GM21423 (cell line): Measurements from ENCODE around the gene MN1.

Experiments
- ATAC-seq: cut with Tn5 transposase; IDR thresholded peaks from one replicate; pipeline ENCODE4 v1.9.1; 2021; ENCODE audit warnings: mild to moderate bottlenecking, moderate library complexity; ENCODE audit not compliant: unreplicated experiment

The MN1 gene

DNA sequence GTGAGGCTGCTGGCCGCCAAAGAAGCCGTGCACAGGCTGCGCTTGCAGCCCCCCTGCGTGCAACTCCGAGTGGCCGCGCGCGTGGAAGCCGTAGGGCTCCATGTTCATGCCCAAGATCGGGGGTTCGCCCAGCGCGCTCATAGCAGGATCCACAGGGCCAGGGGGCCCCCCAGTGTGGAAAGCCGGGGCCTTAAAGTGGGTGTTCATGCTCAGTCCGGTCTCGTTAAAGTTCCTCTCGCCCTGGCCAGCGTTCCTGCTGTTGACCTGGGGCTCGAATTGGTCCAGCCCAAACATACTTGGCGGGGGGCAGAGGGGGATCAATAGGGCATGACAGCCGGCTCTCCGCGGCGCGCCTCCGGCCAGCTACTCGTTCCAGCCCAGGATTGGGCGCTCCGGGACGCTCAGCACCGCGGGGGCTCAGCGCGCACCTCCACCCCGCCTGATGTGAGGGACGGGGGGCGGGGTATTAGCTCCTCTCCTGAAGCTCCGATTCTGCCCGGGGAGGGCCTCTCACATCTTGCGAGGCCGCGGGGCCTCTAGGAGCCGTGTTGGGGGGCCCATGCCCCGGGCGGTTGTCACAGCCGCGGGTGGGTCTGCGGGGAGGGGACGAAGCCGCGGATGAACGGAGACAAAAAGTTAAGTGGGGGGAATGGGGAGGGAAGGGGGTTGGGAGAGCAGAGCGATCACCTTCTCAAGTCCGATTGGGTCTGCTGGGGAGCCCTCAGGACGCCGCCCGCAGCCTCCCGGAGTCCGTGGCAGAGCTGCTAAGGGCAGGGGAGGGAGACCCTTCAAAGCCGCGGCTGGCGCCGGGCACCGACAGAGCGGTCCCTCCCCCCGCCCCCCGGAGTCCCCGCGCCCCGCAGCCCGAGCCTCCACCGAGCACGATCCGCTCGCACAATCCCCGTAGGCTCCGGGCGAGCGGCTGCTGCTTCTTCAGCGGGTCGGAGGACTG is 1.0 kb downstream of the MN1 start:
- ATAC-seq, result no peak

- no peak for ATAC-seq
Observed at GRCh38 chr22:27799827-27800249, 1.7 kb downstream of the MN1 start.

GRCh38 chr22:27799015-27799826 is 2.3 kb downstream of the MN1 start:
- no peak for ATAC-seq

DNA sequence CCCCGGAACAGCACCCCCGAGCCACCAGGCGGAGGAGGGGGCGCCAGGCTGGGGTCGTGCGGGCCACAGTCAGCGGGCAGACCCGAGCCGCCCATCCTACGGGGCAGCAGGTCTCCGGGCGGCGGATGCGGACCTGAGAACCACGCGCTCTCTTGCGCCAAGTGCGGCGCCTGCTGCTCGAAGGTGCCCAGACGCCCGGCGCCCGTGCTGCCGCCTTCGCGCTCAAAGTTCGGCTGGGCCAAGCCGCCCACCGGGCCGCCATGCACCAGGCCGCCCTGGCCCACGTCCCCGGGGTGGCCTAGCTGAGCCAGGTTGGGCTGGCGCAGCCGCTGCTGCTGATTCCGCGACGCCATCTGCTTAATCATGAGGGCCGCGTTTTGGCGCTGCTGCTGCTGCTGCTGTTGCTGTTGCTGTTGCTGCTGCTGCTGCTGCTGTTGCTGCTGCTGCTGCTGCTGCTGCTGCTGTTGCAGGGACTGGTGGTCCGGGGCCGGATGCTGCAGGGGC is 3.0 kb downstream of the MN1 start:
- ATAC-seq, result no peak

DNA sequence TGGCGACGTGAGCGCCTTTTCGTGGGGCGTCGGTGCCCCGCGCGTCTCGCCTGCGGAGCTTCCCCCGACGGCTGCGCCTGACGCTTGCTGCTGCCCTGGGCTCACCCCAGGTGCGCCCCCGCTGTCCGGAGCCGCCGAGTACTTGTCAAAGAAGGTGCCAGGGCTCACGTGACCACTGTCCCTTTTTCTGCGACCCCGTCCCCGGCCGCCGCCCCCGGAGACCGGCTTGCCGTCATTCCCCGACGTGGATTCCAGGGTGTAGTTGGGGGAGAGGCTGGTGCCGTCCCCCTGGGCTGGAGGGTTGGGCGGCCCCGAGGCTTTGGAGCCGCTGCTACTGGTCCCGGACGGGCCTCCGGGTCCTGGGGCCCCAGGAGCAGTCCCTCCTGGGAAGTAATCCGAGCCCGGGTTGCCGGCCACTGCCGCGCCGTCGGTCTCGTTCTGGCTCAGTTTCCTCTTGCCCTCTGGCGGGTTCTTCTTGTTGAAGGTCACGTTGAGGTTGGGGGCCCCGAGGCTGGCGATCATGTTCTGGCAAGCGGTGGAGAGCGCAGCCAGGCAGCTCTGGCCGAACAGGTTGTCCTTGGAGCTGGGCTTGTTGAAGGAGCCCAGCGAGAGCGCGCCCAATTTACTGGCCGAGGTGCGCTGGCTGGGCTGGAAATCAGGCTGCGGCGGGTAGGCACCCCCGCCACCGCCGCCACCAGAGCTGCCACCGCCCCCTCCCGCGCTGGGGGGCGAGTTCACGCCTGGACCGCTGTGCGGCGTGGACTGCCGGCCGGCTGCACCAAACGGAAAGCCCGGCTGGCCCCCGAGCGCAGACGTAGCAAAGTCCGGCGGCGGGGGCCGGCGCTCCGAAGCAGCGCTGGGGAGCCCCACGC is 3.8 kb downstream of the MN1 start:
- ATAC-seq, result no peak

DNA sequence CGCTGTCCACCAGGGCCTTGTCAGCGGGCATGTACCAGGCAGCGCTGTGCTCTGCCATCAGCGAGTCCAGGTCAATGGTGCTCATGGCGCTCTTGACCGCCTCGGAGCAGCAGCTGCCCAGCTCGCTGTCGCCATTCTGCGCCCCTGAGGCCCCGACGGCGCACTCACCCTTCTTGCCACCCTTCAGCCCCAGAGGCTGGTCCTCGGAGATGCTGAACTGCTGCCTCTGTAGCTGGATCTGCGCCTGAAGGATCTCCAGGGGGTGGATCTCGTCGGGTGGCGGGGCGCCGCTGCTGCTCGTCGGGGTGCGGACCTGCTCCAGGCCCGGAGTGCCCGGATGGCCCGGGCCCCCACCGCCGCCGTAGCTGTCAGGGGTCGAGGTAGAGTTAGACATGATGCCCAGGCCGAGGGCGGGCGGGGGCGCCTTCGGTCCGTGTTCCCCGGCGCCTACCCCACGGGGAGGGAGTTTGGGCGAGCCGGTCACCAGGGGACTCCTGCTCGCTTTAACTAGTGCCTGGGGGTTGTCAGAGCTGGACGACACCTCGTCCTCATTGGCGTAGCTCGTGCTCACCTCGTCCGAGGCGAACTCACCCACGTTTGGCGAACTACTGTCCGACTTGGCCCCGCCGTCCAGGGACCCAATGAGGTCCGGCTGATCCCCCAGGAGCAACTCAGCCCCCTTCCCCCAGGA is 4.6 kb downstream of the MN1 start:
- ATAC-seq, result no peak

DNA sequence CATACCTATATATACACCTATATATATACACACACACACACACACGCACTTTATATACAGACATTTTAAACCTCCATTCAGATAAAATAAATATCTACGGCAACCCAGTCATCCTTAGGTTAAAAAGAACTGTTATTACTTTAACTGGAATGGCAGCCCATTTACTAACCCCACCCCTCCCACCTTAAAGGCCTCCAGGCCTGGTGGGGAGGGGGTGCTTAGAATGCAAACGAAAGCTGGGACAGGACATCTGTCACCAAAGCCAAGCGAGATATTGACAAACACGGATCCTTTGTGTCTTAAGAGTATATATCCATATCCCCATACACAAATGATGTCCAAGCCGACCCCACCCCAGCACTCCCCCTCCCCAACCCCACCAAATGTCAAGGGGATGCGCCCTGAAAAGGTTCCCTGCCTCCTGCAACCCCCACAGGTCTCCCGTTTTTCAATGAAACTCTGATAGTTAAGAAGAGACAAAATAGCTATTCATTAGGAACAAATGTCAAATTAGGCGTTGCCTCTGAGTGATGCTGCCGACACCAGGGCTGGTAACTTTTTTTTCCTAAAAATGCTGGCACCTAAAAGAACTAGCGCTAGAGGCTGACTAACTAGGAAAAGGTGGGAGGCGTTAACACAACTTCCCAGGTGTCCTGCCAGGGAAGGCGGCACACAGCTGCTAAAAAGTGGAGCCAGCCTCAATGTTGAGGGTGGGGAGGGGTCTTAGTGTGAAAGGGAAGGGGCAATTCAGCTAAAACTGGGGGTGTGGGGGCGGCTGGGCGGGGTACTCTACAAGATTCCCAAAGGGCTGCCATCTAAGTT is 5.6 kb downstream of the MN1 start:
- ATAC-seq, result no peak

GRCh38 chr22:27795053-27795452 is 6.5 kb downstream of the MN1 start:
- no peak for ATAC-seq

GRCh38 chr22:27794226-27794625 is 7.3 kb downstream of the MN1 start:
- no peak for ATAC-seq

DNA sequence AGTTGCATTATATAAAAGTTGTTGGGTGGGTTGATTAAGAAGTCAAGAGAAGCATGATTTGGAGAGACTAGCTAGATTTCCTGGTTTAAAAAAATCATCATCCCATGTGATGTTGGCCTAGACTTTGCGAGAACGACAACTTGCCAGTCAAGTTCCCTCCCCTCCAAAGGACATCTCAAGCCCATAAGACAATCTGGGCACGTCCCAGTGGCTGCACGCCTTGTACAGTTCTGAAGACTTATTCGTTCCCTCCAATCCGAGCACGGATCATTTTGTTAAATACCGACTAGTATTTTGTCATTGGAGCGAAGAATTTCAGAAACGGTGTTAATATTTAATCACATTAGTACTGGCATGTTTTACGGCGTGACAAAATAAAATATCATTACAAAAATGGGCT is 8.0 kb downstream of the MN1 start:
- ATAC-seq, result no peak

DNA sequence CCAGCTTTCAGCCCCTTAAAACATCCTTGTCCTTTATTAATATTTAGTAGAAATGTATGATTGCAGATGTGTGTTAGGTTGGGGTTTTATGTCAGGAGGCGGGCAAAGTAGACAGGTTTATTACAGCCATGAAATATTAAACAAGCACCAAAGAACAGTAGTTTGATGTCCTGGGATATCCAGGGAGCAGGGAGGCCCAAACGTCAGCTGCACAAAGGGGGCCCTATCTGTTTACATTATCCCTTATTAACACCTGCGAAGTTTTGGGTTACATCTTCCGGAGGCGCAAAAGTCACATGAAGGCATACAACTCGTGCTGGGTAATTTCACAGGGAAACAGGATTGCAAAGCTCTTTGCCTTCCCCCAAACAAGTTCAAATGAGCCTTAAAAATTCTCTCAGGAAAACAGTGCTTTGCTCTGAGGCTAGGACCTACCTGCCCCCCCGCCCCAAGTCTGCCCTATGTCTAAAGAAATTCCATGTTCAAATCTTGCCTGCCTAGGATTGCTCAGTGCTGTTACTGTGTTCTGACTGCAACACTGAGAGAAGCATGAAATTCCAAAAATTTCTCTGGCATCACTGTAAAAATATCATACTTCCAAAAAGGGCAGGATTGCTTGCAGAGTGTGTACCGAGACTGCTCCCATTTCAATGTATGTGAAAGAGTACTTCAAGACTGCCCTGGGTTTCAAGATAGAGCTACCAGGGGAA is 8.9 kb downstream of the MN1 start:
- ATAC-seq, result no peak

DNA sequence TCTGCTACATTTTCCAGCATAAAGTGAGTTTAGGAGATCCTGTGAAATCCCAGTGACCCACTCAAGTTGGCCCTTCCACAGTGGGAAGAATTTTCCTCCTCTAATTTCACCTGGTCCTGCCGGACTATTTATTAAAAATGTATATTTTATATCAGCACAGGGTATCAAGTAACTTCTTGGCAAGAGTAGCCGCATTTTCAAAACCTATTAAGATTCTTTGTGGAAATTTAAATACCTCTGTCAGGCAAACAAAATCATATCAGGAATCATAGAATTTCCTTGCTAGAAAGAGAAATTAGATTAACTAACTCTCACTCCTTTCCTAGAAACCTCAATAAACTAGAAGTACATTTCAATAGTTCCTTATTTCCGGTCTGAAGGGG is 9.7 kb downstream of the MN1 start:
- no peak for ATAC-seq

DNA sequence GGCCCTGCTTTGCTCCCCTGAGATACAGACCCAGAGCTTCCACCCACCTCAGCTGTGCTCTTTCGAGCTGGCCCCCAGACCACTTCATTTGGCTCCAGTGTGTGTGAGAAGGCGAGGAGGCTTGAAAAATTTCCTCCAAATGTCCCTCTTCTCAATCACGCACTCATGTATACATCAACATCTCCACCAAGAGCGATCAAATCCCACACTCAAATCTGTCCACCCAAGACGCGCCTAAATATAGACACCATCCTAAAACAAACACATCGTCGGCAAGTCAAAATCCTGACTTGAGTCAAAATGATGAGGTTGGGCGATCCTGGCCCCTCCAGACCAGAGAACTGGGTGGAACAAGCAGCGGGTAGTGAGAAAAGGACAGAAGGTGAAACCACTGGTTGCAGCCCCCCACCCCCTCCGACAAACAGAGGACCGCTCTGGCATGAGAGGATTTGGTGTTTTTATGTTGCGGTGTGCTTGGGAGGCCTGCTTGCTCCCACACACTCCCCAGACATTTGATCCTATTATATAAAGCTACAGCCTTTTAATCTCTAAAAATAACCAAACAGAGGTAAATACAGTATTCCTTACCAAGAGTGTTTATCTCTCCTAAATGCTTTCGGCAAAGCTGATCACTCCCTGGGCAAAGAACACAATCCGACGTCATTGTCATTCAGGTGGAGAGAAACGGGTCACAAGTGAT is 10.2 kb downstream of the MN1 start:
- no peak for ATAC-seq

- no peak for ATAC-seq
Observed at GRCh38 chr22:27790376-27791158, 11.0 kb downstream of the MN1 start.

DNA sequence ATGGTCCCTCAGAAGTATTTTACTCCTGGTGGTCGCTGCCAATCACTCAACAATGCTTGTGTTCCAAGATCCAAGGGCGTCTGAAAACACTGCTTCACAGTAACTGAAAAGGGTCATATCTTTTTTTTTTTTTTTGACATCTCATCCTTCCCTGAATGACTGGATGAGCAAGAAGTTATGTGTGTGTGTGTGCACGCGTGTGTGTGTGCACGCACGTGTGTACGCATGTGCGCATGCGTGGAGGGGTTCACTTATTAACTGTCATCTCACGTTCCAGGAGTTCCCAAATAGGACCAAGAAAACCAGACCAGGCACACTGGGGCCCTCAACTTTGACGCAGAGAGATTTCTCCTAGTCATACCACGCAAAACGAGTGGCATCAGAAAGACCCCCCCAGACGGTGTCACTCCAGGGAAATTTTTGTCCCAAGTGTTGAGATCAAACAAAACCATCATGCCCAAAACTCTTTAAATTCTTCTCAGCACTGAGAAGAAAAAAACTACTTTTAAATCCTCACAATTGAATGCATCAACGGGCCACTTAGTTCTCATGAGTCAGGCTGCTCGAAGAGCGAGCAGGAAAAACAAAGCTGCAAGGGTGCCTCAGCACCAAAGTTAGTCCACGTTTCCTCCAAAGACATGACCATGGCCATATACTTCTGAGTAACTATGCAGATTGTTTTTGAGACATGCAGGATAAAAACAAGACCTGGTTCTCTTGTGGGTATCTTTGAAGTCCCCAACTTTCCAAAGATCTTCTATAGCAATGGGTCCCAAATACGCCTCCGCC is 12.9 kb downstream of the MN1 start:
- ATAC-seq, result no peak

- ATAC-seq, result no peak
Observed at GRCh38 chr22:27786965-27787364, 14.6 kb downstream of the MN1 start.
